HUES64 (cell line): Measurements from ENCODE around the gene CDC25A. TPM values are rescaled to one million over a fixed set of nuclear protein-coding genes. Genes with fewer than 3 reads are reported as not detected.

Experiments
- H3K27ac ChIP-seq: 2 replicates; pipeline ENCODE4 v1.7.0; 2013; ENCODE audit warnings: low read depth, low read length, inconsistent platforms
- H3K27me3 ChIP-seq: 2 replicates; pipeline ENCODE4 v1.6.1; 2013; ENCODE audit warnings: mild to moderate bottlenecking, low read length; ENCODE audit not compliant: insufficient read depth
- H3K36me3 ChIP-seq: 2 replicates; pipeline ENCODE4 v1.6.1; 2013; ENCODE audit warnings: mild to moderate bottlenecking, low read length; ENCODE audit not compliant: insufficient read depth
- H3K4me1 ChIP-seq: 2 replicates; pipeline ENCODE4 v1.6.1; 2013; ENCODE audit warnings: mild to moderate bottlenecking, low read length, moderate library complexity; ENCODE audit not compliant: insufficient read depth
- H3K4me3 ChIP-seq: 2 replicates; pipeline ENCODE4 v1.5.1; 2013; ENCODE audit warnings: mild to moderate bottlenecking, low read length, moderate library complexity
- H3K9ac ChIP-seq: 2 replicates; pipeline ENCODE4 v1.6.1; 2013; ENCODE audit warnings: mild to moderate bottlenecking, low read depth, low read length
- H3K9me3 ChIP-seq: 2 replicates; pipeline ENCODE4 v1.6.1; 2013; ENCODE audit warnings: low read depth, low read length; ENCODE audit not compliant: insufficient read depth
- WGBS: fragments of 150-250, 120-280 bp; methylation state at CpG from one replicate; pipeline ENCODE4 v1.1.7; 2013; ENCODE audit warnings: missing lambda C conversion rate; 5-methylcytosine and 5-hydroxymethylcytosine counted together
- polyA plus RNA-seq, 2 experiments: library from polyadenylated mRNA; stranded (reverse); fragments of 50-300 nt; gene quantifications; one replicate each; pipeline ENCODE4 v1.2.3, GENCODE V29; 2013

The CDC25A gene
- 54.0 TPM for polyA plus RNA-seq (2013, experiment 1 of 2)
- polyA plus RNA-seq (2013, experiment 2 of 2), result 48.6 TPM

DNA sequence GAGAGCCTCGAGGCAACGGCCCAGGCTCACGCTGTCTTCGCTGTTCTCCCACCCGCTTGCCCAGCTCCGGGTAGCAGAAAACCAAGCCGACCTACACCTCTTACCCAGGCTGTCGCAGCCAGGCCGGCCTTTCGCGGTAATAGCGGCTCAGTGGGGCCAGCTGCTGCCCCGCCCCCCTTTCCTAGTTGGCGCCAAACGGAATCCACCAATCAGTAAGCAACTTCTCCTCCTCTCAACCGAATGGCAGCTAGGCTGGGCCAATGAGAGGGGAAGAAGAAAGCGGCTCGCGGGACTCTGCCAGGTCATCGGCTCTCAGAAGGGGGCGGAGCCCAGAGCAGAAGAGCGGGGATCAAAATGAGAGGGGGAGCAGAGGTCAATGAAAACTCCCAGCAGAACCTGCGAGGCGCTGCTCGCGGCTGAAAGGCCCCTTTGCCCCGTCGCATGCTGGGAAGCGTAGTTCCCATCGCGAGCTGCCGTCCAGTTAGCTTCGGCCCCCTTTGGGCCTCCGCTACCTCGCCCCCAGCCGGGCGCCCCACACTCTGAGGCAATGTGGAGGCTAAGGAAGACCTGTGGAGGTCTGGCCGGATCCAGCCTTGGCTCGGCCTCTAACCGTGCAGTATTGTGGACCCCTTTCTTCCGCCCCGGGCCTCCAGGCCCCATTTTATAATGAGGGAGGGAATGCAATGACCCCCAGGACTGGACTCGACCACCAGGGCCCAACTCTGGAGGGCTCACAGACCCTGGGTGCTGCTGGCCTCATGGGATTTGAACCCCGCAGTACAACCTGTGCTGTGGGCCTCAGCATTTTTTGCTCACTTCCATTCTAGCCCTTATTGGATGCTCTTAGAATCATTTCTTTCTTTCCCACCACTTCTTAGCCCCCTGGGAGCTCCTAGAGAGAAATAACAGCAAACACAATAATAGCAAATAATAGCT is at the start of gene CDC25A:
Gene CDC25A (minus strand): TSS at position 152 of the 936 bp plus-strand sequence. CDS start 470 bp downstream, outside the sequence.
- Histone ChIP-seq H3K27me3 (no peaks in the 10 kb centered on the region), H3K4me1 (peaks cover 17% of the 10 kb centered on the region; the same call in 1 of the 2 replicates), H3K36me3 (peaks cover 30% of the 10 kb centered on the region), H3K27ac (peak within 1 kb of the TSS; percentile 91), H3K4me3 (peak within 1 kb of the TSS; percentile 93), H3K9me3 (no peaks in the 10 kb centered on the region), H3K9ac (peak within 1 kb of the TSS; percentile 93)
- WGBS, result 9% methylated on average over 44 of the region's 44 CpGs

DNA sequence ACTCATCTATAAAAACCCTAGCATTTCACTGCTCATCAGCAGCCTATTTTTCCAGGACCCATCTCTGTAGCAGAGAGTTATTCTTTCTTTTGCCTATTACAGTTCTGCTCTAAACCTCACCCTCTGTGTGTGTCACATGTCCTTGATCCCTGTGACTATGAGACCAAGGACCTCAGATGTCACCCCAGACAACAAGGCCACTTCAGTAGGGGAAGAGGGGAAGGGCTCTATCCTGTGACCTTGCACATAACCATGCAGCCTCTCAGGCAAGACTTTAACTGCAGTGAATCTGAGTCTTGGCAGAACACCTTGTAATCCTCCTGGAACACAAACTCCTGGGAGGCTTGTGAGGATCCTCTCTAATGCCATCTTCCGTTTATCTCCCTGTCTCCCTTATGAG is 48.3 kb upstream of the CDC25A start:
- Histone ChIP-seq H3K9ac (no peak overlapping the region), H3K36me3 (no peaks in the 10 kb centered on the region), H3K27me3 (no peaks in the 10 kb centered on the region), H3K4me3 (no peak overlapping the region), H3K27ac (no peak overlapping the region), H3K4me1 (peaks cover 21% of the 10 kb centered on the region), H3K9me3 (peaks cover 12% of the 10 kb centered on the region)
- 100% methylated on average over 1 of the region's 1 CpG for WGBS

DNA sequence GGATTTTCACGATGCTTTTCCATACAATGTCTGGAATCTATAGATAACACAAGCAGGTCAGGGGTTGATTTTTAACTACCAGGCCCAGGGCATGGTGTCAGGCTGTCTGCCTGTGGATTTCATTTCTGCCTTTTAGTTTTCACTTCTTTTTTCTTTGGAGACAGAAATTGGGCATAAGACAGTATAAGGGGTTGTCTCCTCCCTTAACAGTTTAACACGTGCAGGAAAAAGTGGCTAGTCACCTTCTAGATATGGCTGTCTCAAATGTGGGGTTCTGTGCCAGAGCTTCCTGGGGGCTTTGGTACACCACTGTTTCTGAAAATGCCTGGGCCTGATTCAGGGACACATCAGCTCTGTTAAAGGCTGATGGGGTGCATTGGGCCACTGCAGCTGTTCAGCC is 45.3 kb upstream of the CDC25A start:
- H3K9me3 ChIP-seq, result peaks cover 12% of the 10 kb centered on the region
- WGBS, result 96% methylated on average over 2 of the region's 2 CpGs
- H3K9ac ChIP-seq, result no peak overlapping the region
- no peak overlapping the region for H3K27ac ChIP-seq
- H3K4me1 ChIP-seq, result peaks cover 8% of the 10 kb centered on the region; the same call in 1 of the 2 replicates
- H3K27me3 ChIP-seq, result no peaks in the 10 kb centered on the region
- H3K36me3 ChIP-seq, result no peaks in the 10 kb centered on the region
- no peak overlapping the region for H3K4me3 ChIP-seq

DNA sequence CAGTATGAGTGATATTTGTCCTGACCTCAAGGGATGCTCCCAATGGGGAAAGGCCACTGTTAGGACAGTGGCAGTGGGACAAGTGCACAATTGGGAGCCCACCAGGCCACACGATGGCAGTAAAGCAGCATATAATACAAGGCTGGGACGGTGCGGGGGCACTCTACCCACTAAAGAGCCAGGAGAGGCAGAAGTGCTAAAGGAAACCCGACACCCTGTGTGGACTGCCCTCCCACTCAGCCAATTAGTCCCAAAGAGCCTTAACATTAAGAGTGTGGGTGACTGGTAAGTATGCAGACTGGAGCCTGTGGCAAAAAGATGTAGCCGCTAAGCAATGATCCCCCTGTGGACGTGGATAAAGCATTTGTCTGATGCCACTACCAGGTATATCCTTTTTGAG is 44.5 kb upstream of the CDC25A start:
- WGBS, result 48% methylated on average over 6 of the region's 6 CpGs
- H3K4me1 ChIP-seq, result peaks cover 8% of the 10 kb centered on the region; the same call in 1 of the 2 replicates
- no peak overlapping the region for H3K27ac ChIP-seq
- peaks cover 12% of the 10 kb centered on the region for H3K9me3 ChIP-seq
- H3K27me3 ChIP-seq, result no peaks in the 10 kb centered on the region
- H3K9ac ChIP-seq, result no peak overlapping the region
- H3K4me3 ChIP-seq, result no peak overlapping the region
- no peaks in the 10 kb centered on the region for H3K36me3 ChIP-seq

DNA sequence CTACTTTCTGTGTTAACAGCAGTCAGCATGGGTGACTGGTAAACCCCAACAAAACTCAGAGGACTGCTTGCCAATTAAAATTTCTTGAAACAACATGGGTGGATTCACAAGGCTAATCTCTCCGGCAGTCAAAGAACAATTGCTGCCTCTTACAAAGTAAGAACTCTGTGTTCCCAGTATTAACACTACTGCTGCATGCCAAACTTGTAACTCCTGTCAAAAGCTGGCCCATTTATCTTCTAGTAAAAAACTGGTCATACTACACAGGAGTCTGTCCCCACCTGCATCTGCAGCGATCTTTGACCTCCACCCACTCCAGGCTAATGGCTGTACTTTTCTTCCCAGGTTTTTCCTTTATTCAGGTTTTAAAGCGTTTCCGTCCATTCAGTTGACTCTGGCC is 44.0 kb upstream of the CDC25A start:
- H3K27me3 ChIP-seq, result no peaks in the 10 kb centered on the region
- no peaks in the 10 kb centered on the region for H3K36me3 ChIP-seq
- no peak overlapping the region for H3K9ac ChIP-seq
- H3K4me1 ChIP-seq, result peaks cover 8% of the 10 kb centered on the region; the same call in 1 of the 2 replicates
- no peak overlapping the region for H3K27ac ChIP-seq
- WGBS, result 88% methylated on average over 4 of the region's 4 CpGs
- H3K4me3 ChIP-seq, result no peak overlapping the region
- H3K9me3 ChIP-seq, result peaks cover 12% of the 10 kb centered on the region

GRCh38 chr3:48226939-48227338 is 38.7 kb upstream of the CDC25A start:
- no peaks in the 10 kb centered on the region for H3K36me3 ChIP-seq
- H3K27me3 ChIP-seq, result no peaks in the 10 kb centered on the region
- H3K9ac ChIP-seq, result no peak overlapping the region
- no peak overlapping the region for H3K4me3 ChIP-seq
- no peaks in the 10 kb centered on the region for H3K9me3 ChIP-seq
- H3K27ac ChIP-seq, result no peak overlapping the region
- 64% methylated on average over 3 of the region's 3 CpGs for WGBS
- H3K4me1 ChIP-seq, result 0 out of 2 replicates have a peak, but pooled peaks cover 5% of the 10 kb centered on the region

- H3K9ac ChIP-seq, result no peak overlapping the region
- H3K27ac ChIP-seq, result no peak overlapping the region
- no peak overlapping the region for H3K4me3 ChIP-seq
- no peaks in the 10 kb centered on the region for H3K9me3 ChIP-seq
- no peaks in the 10 kb centered on the region for H3K36me3 ChIP-seq
- H3K4me1 ChIP-seq, result no peaks in the 10 kb centered on the region
- H3K27me3 ChIP-seq, result no peaks in the 10 kb centered on the region
- 91% methylated on average over 3 of the region's 3 CpGs for WGBS
Observed at GRCh38 chr3:48225587-48225986, 37.4 kb upstream of the CDC25A start.

- H3K4me1 ChIP-seq, result no peaks in the 10 kb centered on the region
- H3K27ac ChIP-seq, result no peak within 1 kb of the TSS
- no peak within 1 kb of the TSS for H3K9ac ChIP-seq
- no peaks in the 10 kb centered on the region for H3K27me3 ChIP-seq
- no peaks in the 10 kb centered on the region for H3K9me3 ChIP-seq
- H3K36me3 ChIP-seq, result no peaks in the 10 kb centered on the region
- no peak within 1 kb of the TSS for H3K4me3 ChIP-seq
- WGBS, result 90% methylated on average over 9 of the region's 11 CpGs
Observed at GRCh38 chr3:48222616-48223513, 34.6 kb upstream of the CDC25A start, which contains the start of gene CAMP. CAMP (plus strand) TSS chr3:48223495; CDS start chr3:48223512, 17 bp downstream.

GRCh38 chr3:48220746-48221145 is 32.5 kb upstream of the CDC25A start:
- no peak overlapping the region for H3K4me3 ChIP-seq
- no peaks in the 10 kb centered on the region for H3K27me3 ChIP-seq
- H3K27ac ChIP-seq, result no peak overlapping the region
- H3K9ac ChIP-seq, result no peak overlapping the region
- no peaks in the 10 kb centered on the region for H3K36me3 ChIP-seq
- no peaks in the 10 kb centered on the region for H3K9me3 ChIP-seq
- no peaks in the 10 kb centered on the region for H3K4me1 ChIP-seq
- WGBS, result 90% methylated on average over 9 of the region's 9 CpGs

GRCh38 chr3:48219543-48219942 is 31.3 kb upstream of the CDC25A start:
- no peak overlapping the region for H3K9ac ChIP-seq

GRCh38 chr3:48218537-48218936 is 30.3 kb upstream of the CDC25A start:
- H3K9me3 ChIP-seq, result no peaks in the 10 kb centered on the region
- H3K4me1 ChIP-seq, result no peaks in the 10 kb centered on the region
- no peak overlapping the region for H3K9ac ChIP-seq
- H3K27ac ChIP-seq, result no peak overlapping the region
- no peaks in the 10 kb centered on the region for H3K36me3 ChIP-seq
- H3K27me3 ChIP-seq, result no peaks in the 10 kb centered on the region
- 91% methylated on average over 5 of the region's 5 CpGs for WGBS
- H3K4me3 ChIP-seq, result no peak overlapping the region

More at GRCh38 chr3:48219543-48219942, 31.3 kb upstream of the CDC25A start:
- 90% methylated on average over 3 of the region's 3 CpGs for WGBS
- H3K36me3 ChIP-seq, result no peaks in the 10 kb centered on the region
- no peak overlapping the region for H3K27ac ChIP-seq
- no peak overlapping the region for H3K4me3 ChIP-seq
- no peaks in the 10 kb centered on the region for H3K4me1 ChIP-seq
- no peaks in the 10 kb centered on the region for H3K27me3 ChIP-seq
- no peaks in the 10 kb centered on the region for H3K9me3 ChIP-seq
